GM20431 (cell line): ENCODE measurements around the gene TPK1.

Source experiments
- in situ Hi-C: fragments of 300-500 bp; cut with MseI, MboI; formaldehyde crosslinking; loops from one replicate; pipeline ENCODE4 v1.15.0; 2020; ENCODE audit warnings: low sequenced_read_pairs; ENCODE audit not compliant: unreplicated experiment

Gene TPK1

DNA sequence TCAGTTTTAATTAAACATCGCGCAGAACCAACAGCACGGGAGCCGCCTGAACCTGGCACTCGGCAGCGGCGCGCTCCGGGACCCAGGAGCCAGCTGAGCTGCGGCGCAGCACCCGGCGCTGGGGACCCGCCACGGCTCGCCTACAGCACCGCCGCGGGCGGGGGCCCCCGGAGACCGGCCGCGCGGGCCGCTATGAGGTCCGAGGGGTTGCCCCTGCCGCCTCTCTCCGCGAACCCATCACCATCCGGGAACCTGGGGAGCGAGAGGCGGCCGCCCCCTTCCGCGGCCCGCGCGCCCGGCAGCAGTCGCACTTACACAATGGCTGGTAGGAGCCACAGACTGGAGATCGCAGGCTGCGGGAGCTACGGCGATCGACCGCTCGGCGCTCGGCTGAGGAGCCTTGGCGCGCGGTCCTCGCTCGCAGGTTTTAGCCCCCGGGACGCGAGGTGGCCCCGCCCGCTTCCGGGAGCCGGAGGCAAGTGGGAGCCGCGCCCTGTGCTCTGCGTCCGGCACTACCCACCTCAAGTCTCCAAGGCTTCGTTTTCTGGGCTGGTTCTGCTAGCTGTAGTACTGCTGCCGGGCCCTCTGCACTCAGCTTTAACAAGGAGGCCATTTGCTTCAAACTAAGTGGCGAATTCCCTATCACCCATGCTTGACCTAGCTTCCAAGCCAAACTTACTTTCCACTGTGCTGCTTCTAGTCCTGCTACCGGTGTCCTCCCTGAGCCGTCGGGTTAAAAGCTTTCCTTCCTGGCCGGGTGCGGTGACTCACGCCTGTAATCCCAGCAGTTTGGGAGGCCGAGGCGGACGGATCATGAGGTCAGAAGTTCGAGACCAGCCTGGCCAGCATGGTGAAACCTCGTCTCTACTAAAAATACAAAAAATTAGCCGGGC, at the start of gene TPK1:
Gene TPK1, minus strand, starts transcription at position 402 of the 893 bp plus-strand sequence. CDS start 451 bp downstream, outside the sequence.
- in situ Hi-C loops = no loop called here

GRCh38 chr7:144885478-144885877, 49.6 kb upstream of the TPK1 start:
- in situ Hi-C loops = no loop called here

GRCh38 chr7:144884896-144885295, 49.0 kb upstream of the TPK1 start:
- in situ Hi-C loops = no loop called here

DNA sequence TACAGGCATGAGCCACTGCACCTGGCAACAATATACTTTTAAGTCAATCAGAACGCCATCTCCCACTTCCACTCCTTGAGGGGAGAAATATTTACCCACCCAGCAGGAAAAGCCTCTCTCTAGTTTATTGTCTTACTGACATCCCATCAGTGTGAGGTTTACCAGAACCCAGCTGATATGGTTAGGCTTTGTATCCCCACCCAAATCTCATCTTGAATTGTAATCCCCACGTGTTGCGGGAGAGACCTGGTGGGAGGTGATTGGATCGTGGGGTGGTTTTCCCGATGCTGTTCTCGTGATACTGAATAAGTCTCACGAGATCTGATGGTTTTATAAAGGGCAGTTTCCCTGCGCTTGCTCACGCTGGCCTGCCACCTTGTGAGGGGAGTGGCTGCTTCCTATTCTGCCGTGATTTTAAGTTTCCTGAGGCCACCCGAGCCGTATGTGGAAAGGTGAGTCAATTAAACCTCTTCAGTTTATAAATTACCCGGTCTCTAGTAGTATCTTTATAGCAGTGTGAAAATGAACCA, 37.5 kb upstream of the TPK1 start:
- in situ Hi-C loops = no loop called here

GRCh38 chr7:144869082-144869481, 33.2 kb upstream of the TPK1 start:
- in situ Hi-C loops = no loop called here

- in situ Hi-C loops = no loop called here
Observed at GRCh38 chr7:144866189-144866588, 30.3 kb upstream of the TPK1 start.

DNA sequence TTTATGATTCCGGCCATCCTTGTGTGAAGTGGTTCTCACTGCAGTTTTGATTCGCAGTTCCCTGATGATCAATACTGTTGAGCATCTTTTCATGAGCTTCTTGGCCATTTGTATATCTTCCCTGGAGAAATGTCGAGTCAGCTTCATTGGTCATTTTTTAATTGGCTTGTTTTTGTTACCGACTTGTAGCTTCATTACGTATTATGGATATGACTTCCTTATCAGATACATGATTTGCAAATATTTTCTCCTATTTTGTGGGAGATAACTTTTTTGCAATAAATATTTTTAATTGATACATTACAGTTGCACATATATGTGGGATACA, 27.4 kb upstream of the TPK1 start:
- in situ Hi-C loops = no loop called here

GRCh38 chr7:144862612-144863319, 26.9 kb upstream of the TPK1 start:
- in situ Hi-C loops = no loop called here

DNA sequence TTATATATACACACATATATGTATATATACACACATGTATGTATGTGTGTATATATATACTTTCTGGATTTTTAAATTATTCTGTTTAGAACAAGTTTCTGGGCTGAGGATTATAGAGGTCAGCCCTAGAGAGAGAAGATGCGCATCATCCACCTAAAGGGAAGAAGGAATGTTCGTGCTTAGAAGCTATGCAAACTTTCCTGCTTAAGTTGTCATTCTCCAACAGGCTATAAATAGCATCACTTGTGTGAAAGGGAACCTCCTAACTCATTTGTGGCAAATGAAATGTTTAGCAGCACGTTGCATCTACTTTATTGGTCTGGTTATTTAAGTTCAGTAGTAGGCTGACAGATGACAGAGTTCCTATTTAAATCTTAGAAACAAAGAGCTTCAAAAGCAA, 23.9 kb upstream of the TPK1 start:
- in situ Hi-C loops = no loop called here

GRCh38 chr7:144857463-144857862, 21.6 kb upstream of the TPK1 start:
- in situ Hi-C loops = no loop called here

- in situ Hi-C loops = no loop called here
Observed at GRCh38 chr7:144854839-144855424, 19.1 kb upstream of the TPK1 start.

DNA sequence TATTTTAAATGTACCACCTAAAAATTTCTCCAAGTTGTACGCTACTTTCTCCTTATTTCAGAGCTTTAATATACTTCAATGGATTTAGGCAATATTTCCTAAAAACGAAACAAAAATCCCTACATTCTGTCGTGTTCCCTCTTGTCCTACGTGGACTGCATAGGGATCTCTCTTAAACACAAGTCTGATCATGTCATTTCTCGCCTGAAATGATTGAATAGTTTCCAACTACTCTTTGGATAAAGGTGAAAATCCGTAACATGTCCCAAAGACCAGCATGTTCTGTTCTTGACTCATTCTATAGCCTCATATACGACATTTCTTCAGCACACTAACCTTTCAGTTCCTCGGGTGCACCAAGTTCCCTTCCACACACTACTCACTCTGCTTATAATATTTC, 17.7 kb upstream of the TPK1 start:
- in situ Hi-C loops = no loop called here

- in situ Hi-C loops = no loop called here
Observed at GRCh38 chr7:144848078-144848477, 12.2 kb upstream of the TPK1 start.

DNA sequence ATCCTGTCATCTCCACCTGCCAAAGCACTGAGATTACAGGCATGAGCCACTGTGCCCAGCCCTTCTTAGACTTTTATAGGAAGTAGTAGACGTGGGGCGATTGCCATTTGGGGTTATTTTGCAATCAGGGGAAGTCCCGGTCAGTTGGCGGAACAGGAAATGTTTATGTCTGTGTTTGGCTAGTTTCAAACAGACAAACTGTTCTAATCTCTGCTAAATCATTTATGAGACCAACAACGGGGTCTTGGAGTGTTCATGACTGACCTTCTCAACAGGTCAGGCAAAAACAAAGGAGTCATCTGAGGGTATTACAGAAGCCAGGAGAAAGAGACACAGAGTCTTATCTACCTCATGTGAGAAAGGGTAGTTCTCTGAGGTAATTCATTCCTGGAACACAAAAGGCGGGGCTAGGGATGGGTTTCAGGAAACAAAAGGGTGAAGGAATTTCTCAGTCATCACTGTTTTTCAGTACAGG, 6.6 kb upstream of the TPK1 start:
- in situ Hi-C loops = no loop called here

GRCh38 chr7:144836545-144836842, 641 bp upstream of the TPK1 start:
- in situ Hi-C loops = no loop called here

GRCh38 chr7:144835155-144835611, 670 bp downstream of the TPK1 start:
- in situ Hi-C loops = no loop called here

GRCh38 chr7:144834641-144835144, 1.2 kb downstream of the TPK1 start:
- in situ Hi-C loops = no loop called here

- in situ Hi-C loops = no loop called here
Observed at GRCh38 chr7:144830811-144831210, 5.0 kb downstream of the TPK1 start.

- in situ Hi-C loops = no loop called here
Observed at GRCh38 chr7:144830024-144830785, 5.6 kb downstream of the TPK1 start.

DNA sequence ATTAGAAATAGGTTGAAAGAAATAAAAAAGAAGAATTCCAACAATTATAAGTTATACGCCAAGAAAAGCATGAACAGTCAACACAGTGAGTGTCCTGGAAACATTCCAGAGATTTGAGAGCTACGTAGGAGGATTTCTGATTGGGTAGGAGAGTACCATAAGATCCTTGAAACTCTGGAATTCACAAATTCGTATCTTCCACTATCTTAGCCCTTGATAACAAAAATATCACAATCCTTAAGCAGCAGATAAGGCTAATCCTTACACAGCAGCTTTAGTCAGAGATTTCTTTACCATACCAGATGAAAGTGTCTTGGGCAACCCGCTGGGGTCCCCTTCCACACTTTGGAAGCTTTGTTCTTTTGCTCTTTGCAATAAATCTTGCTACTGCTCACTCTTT, 8.2 kb downstream of the TPK1 start:
- in situ Hi-C loops = no loop called here
